Left lung (tissue), 10 donors: ENCODE data around the gene AMBRA1. TPM values are rescaled to one million over a fixed set of nuclear protein-coding genes. Genes with fewer than 3 reads are reported as not detected.
A peak's percentile ranks its signal among the peaks of the same experiment; 100 is the strongest.

Experiments used
- ATAC-seq: fragments of 200-7000 bp; cut with Tn5 transposase; one replicate; pipeline ENCODE4 v1.9.1; 2020; ENCODE audit warnings: moderate library complexity
- DNase-seq, 4 donors: peaks; one replicate each; pipeline ENCODE4 v3.0.0-alpha.2; 2013 to 2020
- H3K27ac ChIP-seq, 2 donors: fragments of 200-600 bp; sonication (generic) in 1 of 2; one replicate each; pipeline versions ENCODE4 v1.5.0 to v1.8.0; 2020 to 2021
- H3K27me3 ChIP-seq, 2 donors: fragments of 200-600 bp; sonication (generic) in 1 of 2; one replicate each; pipeline versions ENCODE4 v1.5.0 to v1.8.0; 2020 to 2021
- H3K36me3 ChIP-seq, 2 donors: fragments of 200-600 bp; sonication (generic) in 1 of 2; one replicate each; pipeline versions ENCODE4 v1.5.0 to v1.8.0; 2020 to 2021
- H3K4me1 ChIP-seq, 2 donors: fragments of 200-600 bp; one replicate each; pipeline ENCODE4 v1.8.0; 2021
- H3K4me3 ChIP-seq, 2 donors: fragments of 200-600 bp; sonication (generic) in 1 of 2; one replicate each; pipeline versions ENCODE4 v1.5.0 to v1.8.0; 2020 to 2021; ENCODE audit warnings: mild to moderate bottlenecking in 1 of 2
- H3K9me3 ChIP-seq, 2 donors: fragments of 200-600 bp; sonication (generic) in 1 of 2; one replicate each; pipeline versions ENCODE4 v1.5.0 to v1.8.0; 2020 to 2021
- intact Hi-C, 2 donors: fragments of 100-400 bp; cut with DNase I; formaldehyde crosslinking; loops; one replicate each; pipeline versions ENCODE4 v1.11.2 to v1.14.2; 2022
- polyA plus RNA-seq, 6 donors: library from polyadenylated mRNA; unstranded; fragments of 120-200 nt; gene quantifications; one replicate each; pipeline ENCODE4 v1.2.1, GENCODE V29; 2013; ENCODE audit not compliant: insufficient read length in 6 of 6
- total RNA-seq, 2 donors: library from RNA; stranded (reverse); fragmentation: NEBNext Ultra II Directional; extraction: Animal tissue kit (Norgen Biotek cat#: 25700); gene quantifications; one replicate each; pipeline ENCODE4 v1.2.1, GENCODE V29; 2021
- TF ChIP-seq, protein P1 (sequence below), 2 donors: fragments of 200-600 bp; sonication (generic) in 1 of 2; IDR thresholded peaks; one replicate each; pipeline versions ENCODE4 v1.5.0 to v1.8.0; 2021; ENCODE audit warnings: antibody characterized with exemption in 2 of 2
- donor health status: DM: no; HTN: yes; CAD: no.
- donor health status: DM: no; HTN: no; CAD: no.

AMBRA1 gene
- total and polyA plus RNA-seq, 8 donors, result 20.4 to 28.2 (median 23.7) TPM

DNA sequence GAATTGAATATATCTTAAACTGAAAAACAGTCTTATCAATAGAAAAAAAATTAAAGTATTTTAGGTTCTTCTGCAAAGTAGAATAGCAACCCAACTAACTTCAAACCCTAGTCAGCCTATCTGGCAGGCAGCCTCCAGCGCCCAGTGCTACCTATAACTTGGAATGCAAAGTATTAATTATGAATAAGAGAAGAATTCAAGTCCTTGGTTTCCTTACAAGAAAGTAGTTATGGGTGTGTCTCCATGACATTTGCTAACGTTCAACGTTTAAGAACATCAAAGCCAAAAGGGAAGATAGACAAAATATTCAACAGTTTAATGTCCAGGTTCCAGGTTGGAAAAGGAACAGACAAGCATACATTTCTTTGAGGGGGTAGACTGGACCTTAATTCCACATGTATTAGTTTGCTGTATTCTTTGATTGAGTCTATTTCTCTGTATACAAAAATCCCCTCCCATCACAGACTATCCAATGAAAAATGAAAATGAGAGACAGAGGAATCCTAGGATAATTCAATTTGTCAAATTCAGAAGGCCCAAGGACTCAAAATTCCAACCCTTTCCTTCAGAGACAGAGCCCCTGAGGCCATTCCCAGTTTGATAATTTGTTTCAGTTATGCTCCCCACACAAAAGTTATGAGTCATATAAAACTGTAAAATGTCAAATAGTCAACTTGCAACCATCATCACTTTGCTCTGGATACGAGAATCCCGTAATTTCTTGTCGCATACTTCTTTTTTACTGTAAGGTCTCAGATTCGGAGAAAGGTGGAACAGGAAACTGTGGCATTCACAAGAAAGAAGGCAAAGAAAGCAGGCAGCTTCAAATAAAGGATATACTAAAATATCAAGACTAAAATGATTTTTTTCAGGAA lies 118.5 kb downstream of the AMBRA1 start:
- ATAC-seq, result no peak

DNA sequence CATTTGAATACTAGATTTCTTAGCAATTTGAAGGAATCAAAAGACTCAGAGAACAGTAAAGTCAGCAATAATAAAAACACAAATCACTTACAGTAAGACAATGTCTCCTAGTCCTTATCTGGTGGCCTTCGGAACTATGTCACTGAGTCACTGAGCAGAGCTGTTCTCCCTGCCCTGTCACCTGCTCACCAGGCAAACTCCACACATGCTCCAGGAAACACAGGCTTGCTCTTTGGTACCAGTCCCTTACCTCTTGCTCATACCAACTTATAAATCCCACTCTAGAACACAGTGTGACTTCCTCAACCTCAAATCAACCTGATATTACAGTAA lies 121.2 kb downstream of the AMBRA1 start:
- no peaks in the 10 kb centered on the region for H3K9me3 ChIP-seq
- peaks cover 6 to 8% of the 10 kb centered on the region in 2 donors for H3K4me1 ChIP-seq
- peak; percentile 88 for ATAC-seq
- no peak overlapping the region for H3K4me3 ChIP-seq
- no peak for DNase-seq
- no peak overlapping the region for H3K27ac ChIP-seq
- TF ChIP-seq, protein P1, sequence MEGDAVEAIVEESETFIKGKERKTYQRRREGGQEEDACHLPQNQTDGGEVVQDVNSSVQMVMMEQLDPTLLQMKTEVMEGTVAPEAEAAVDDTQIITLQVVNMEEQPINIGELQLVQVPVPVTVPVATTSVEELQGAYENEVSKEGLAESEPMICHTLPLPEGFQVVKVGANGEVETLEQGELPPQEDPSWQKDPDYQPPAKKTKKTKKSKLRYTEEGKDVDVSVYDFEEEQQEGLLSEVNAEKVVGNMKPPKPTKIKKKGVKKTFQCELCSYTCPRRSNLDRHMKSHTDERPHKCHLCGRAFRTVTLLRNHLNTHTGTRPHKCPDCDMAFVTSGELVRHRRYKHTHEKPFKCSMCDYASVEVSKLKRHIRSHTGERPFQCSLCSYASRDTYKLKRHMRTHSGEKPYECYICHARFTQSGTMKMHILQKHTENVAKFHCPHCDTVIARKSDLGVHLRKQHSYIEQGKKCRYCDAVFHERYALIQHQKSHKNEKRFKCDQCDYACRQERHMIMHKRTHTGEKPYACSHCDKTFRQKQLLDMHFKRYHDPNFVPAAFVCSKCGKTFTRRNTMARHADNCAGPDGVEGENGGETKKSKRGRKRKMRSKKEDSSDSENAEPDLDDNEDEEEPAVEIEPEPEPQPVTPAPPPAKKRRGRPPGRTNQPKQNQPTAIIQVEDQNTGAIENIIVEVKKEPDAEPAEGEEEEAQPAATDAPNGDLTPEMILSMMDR (IDR thresholded peaks at IDR 0.05), result no peak
- H3K36me3 ChIP-seq, result peaks cover 0 to 14% of the 10 kb centered on the region in 2 donors
- intact Hi-C loops, result no loop called here
- H3K27me3 ChIP-seq, result no peaks in the 10 kb centered on the region

More for the DNA sequence above, 118.5 kb downstream of the AMBRA1 start:
- DNase-seq, result no peak
- intact Hi-C loops, result no loop called here
- no peaks in the 10 kb centered on the region for H3K27me3 ChIP-seq
- TF ChIP-seq, protein P1 (IDR thresholded peaks at IDR 0.05), result no peak
- H3K36me3 ChIP-seq, result no peaks in the 10 kb centered on the region
- no peaks in the 10 kb centered on the region for H3K9me3 ChIP-seq
- H3K4me1 ChIP-seq, result peaks cover 6 to 8% of the 10 kb centered on the region in 2 donors
- no peak overlapping the region for H3K27ac ChIP-seq
- H3K4me3 ChIP-seq, result no peak overlapping the region

DNA sequence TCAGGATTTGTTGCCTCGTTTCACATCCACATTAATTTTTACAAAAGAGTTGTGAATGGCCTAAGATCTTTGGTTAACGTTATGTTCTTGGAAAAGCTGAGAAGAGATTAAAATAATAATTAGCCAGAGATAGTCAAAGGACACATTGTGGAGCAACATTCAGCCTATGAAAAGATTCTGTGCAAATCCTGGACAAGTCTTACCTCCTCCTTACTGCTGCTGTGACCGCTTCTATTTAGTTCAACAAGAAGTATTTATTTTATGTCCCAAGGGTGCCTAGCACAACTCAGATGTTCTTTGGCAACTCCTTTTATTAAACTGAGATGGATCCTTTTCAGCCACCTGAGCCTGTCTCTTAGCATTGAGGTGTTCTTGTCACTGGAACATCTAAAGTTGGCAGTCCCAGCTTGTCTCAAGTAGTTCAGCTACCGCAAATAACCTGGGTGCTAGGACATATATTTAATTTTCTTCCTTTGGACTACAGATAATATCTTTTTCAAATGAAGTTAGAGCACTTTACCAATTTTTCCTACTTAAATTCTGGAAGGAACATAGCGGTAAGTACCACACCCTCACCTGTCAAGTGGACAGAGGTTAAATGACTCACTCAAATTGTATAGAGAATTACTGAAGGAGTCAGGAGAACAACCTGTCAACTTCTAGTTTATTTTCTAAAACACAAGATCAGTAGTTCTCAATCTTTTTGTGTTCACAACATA lies 121.7 kb downstream of the AMBRA1 start:
- peaks cover 0 to 16% of the 10 kb centered on the region in 2 donors for H3K36me3 ChIP-seq
- intact Hi-C loops, result no loop called here
- TF ChIP-seq, protein P1 (IDR thresholded peaks at IDR 0.05), result no peak
- no peak overlapping the region for H3K4me3 ChIP-seq
- no peak overlapping the region for H3K27ac ChIP-seq
- H3K27me3 ChIP-seq, result no peaks in the 10 kb centered on the region
- ATAC-seq, result peak; percentile 71
- no peaks in the 10 kb centered on the region for H3K9me3 ChIP-seq
- peaks cover 6 to 8% of the 10 kb centered on the region in 2 donors for H3K4me1 ChIP-seq
- no peak for DNase-seq

DNA sequence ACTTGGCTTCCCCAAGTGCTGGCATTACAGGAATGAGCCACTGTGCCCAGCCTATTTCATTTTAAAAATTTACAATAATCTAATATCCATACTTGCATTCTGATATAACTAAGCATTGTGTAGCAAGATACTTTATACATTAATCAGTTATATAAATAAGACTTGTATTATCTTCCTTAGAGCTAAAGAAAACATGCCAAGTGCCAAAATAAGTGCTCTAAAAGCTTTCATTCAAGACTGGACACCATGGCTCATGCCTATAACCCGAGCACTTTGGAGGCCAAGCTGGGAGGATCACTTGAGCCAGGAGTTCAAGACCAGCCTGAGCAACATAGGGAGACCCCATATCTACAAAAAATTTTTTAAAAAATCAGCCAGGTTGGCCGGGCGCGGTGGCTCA lies 123.9 kb downstream of the AMBRA1 start:
- H3K9me3 ChIP-seq, result no peaks in the 10 kb centered on the region
- no peak for ATAC-seq
- TF ChIP-seq, protein P1 (IDR thresholded peaks at IDR 0.05), result no peak
- no peak overlapping the region for H3K27ac ChIP-seq
- no peaks in the 10 kb centered on the region for H3K27me3 ChIP-seq
- intact Hi-C loops, result no loop called here
- DNase-seq, result no peak
- peaks cover 6 to 8% of the 10 kb centered on the region in 2 donors for H3K4me1 ChIP-seq
- no peak overlapping the region for H3K4me3 ChIP-seq
- peaks cover 0 to 16% of the 10 kb centered on the region in 2 donors for H3K36me3 ChIP-seq

DNA sequence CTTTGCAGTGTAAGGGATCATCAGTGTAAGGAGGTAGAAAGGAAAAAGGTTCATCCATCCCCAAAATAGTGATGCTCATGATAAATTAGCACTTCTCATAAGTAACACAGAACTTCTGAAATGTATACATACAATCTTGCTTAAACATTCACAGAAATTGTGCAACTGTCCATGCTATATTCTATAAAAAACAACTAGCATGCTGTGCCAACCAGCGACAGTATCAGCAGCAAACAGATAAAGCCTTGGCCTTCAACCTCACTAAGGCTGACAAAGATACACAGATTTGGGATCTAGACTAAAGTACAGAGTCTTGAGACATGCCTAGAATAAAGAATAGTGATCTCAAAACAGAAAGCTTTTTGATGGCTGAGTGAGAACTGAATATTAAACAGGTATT lies 128.1 kb downstream of the AMBRA1 start:
- no peaks in the 10 kb centered on the region for H3K27me3 ChIP-seq
- peaks cover 0 to 6% of the 10 kb centered on the region in 2 donors for H3K4me1 ChIP-seq
- ATAC-seq, result no peak
- H3K36me3 ChIP-seq, result peaks cover 0 to 16% of the 10 kb centered on the region in 2 donors
- no peak overlapping the region for H3K27ac ChIP-seq
- no peaks in the 10 kb centered on the region for H3K9me3 ChIP-seq
- H3K4me3 ChIP-seq, result no peak overlapping the region
- no peak for DNase-seq
- TF ChIP-seq, protein P1 (IDR thresholded peaks at IDR 0.05), result no peak
- intact Hi-C loops, result no loop called here
